AG04449 (cell line): ENCODE measurements around the gene RBM10.

ENCODE experiments used
- CTCF ChIA-PET: fragments of 350-600 bp; formaldehyde crosslinking; extraction: SDS; loops from one replicate; lab custom pipeline; 2021; ENCODE audit warnings: antibody characterized with exemption; lab: Yijun Ruan, JAX
- POLR2A ChIA-PET: fragments of 400-600, 350-600 bp; formaldehyde crosslinking; extraction: SDS; loops from one replicate; lab custom pipeline; 2020; ENCODE audit warnings: antibody characterized with exemption, inconsistent platforms; lab: Yijun Ruan, JAX
- DNase-seq: peaks from one replicate; pipeline ENCODE4 v3.0.0-alpha.2; 2010; ENCODE audit warnings: low read depth, low spot score
- H3K4me3 ChIP-seq: 2 replicates; pipeline ENCODE4 v1.5.1; 2011; ENCODE audit warnings: low read depth, mild to moderate bottlenecking, control low read depth, low read length
- CTCF ChIP-seq: IDR thresholded peaks from one replicate; pipeline ENCODE4 v1.5.1; 2011; ENCODE audit warnings: mild to moderate bottlenecking, moderate library complexity, low read length, control low read depth, inconsistent platforms; ENCODE audit not compliant: insufficient read depth; ENCODE audit errors: missing control alignments

The RBM10 gene

GRCh38 chrX:47218920-47219815, 74.1 kb downstream of the RBM10 start:
- no peak for TF ChIP-seq CTCF
- peak overlapping the region; percentile 64 for H3K4me3 ChIP-seq
- no peak for DNase-seq
- ChIA-PET CTCF (no interaction called here), POLR2A (interaction anchor here (0.6 kb wide), 2 partner anchors 162 to 471 kb away, joined by 3 read pairs; no protein-coding TSS in a partner anchor)

GRCh38 chrX:47221756-47222155, 76.7 kb downstream of the RBM10 start:
- ChIA-PET CTCF (no interaction called here), POLR2A (interaction anchor here (1.5 kb wide), 1 partner anchor 11 kb away, joined by 5 read pairs; the partner anchor contains the start of gene USP11)
- TF ChIP-seq CTCF = no peak
- H3K4me3 ChIP-seq = no peak overlapping the region
- DNase-seq = no peak

DNA sequence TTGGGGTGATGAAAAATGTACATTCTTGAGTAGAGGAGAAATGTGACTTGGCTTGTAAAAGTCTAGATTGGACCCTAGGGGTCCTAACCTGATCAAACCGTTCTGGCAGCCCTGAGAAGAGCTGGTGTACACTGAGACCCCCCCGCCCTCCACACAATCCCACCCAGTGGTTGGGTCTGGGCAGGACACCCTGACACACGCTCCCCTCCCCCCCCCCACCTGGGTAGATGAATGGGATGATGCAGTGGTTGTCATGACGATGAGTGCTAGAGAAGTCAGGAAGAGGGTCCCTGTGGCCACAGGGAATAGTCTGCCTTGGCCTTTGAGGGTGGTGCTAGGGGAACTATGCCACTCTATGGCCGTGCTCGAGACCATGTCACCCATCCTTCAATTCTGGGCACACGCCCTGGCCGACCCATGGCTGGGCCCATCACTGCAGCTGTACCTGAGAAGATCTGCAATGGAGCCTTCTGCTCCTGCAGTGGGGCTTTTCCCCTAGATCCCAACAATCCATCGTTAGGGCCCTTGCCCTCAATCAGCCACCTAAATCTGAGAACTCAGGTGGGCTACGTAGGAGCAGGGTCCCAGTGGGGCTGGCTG, 77.8 kb downstream of the RBM10 start:
- ChIA-PET POLR2A (interaction anchor here (1.5 kb wide), 1 partner anchor 10 kb away, joined by 5 read pairs; the partner anchor contains the start of gene USP11), CTCF (no interaction called here)
- no peak for DNase-seq
- no peak for TF ChIP-seq CTCF
- H3K4me3 ChIP-seq = no peak overlapping the region

GRCh38 chrX:47223476-47224250, 78.6 kb downstream of the RBM10 start:
- no peak for DNase-seq
- POLR2A ChIA-PET = no interaction called here
- CTCF ChIA-PET = no interaction called here
- no peak for TF ChIP-seq CTCF
- no peak overlapping the region for H3K4me3 ChIP-seq

DNA sequence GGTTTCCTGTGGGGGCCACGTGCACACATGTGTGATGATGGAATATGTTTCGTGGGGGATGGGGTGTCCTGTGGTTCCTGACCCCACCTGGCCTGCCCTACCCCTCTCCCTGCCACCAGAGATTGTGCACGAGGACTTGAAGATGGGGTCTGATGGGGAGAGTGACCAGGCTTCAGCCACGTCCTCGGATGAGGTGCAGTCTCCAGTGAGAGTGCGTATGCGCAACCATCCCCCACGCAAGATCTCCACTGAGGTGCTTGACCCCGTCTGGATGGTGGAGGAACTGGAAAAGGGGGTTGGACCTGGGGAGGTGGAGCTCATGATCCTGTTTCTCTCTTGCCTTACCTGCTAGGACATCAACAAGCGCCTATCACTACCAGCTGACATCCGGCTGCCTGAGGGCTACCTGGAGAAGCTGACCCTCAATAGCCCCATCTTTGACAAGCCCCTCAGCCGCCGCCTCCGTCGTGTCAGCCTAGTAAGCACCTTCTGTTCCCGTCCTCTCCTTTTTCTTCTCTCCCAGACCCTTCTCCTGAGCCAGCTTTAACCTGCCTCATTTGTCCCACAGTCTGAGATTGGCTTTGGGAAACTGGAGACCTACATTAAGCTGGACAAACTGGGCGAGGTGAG, 79.4 kb downstream of the RBM10 start:
- no peak for DNase-seq
- ChIA-PET CTCF (no interaction called here), POLR2A (no interaction called here)
- TF ChIP-seq CTCF = no peak
- H3K4me3 ChIP-seq = no peak overlapping the region
